Measurements from ENCODE around the gene CHRNA3. TPM values are rescaled to one million over a fixed set of nuclear protein-coding genes. Genes with fewer than 3 reads are reported as not detected.

CHRNA3 gene
- total and polyA plus RNA-seq, 7 donors, result 0.01 to 0.17 (median 0.05) TPM; not detected in 3

- intact Hi-C loops (cut with DNase I), result no loop called here
- peak in 1 of 4 donors; percentile 13 for ATAC-seq
- WGBS, 3 donors, result 59 to 65% (median 63%) methylated on average over 6 of the region's 6 CpGs
Measured at GRCh38 chr15:78550194-78550593, 70.6 kb downstream of the CHRNA3 start.

More at GRCh38 chr15:78550194-78550593, 70.6 kb downstream of the CHRNA3 start:
- Histone ChIP-seq H3K27me3 (ENCODE audit: insufficient read depth in 3 of 3, low read length in 2 of 3) (no peaks in the 10 kb centered on the region), H3K27ac (no peak overlapping the region), H3K4me1 (no peaks in the 10 kb centered on the region), H3K4me3 (no peak overlapping the region), H3K9me3 (no peaks in the 10 kb centered on the region), H3K36me3 (ENCODE audit: insufficient read depth in 1 of 2, low read depth in 1 of 2) (peaks cover 15 to 64% of the 10 kb centered on the region in 2 donors)
- TF ChIP-seq, protein P1, sequence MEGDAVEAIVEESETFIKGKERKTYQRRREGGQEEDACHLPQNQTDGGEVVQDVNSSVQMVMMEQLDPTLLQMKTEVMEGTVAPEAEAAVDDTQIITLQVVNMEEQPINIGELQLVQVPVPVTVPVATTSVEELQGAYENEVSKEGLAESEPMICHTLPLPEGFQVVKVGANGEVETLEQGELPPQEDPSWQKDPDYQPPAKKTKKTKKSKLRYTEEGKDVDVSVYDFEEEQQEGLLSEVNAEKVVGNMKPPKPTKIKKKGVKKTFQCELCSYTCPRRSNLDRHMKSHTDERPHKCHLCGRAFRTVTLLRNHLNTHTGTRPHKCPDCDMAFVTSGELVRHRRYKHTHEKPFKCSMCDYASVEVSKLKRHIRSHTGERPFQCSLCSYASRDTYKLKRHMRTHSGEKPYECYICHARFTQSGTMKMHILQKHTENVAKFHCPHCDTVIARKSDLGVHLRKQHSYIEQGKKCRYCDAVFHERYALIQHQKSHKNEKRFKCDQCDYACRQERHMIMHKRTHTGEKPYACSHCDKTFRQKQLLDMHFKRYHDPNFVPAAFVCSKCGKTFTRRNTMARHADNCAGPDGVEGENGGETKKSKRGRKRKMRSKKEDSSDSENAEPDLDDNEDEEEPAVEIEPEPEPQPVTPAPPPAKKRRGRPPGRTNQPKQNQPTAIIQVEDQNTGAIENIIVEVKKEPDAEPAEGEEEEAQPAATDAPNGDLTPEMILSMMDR (IDR thresholded peaks at IDR 0.05), result no peak
- no peak for DNase-seq

Other genes starting within 250 kb of the CHRNA3 start
- 10 to 100 TPM; 29.2 to 46.5 (median 42.9) TPM for gene IREB2, start 182.8 kb downstream of the CHRNA3 start, total RNA-seq
- 10 to 100 TPM; 11.0 to 24.6 (median 11.3) TPM for gene IREB2, start 182.8 kb downstream of the CHRNA3 start, polyA plus RNA-seq
- 10 to 100 TPM in 1 of 4 donors, 1 to 10 TPM in 3; 3.1 to 10.9 (median 6.0) TPM for gene HYKK, start 113.4 kb downstream of the CHRNA3 start, total RNA-seq
- gene HYKK, start 113.4 kb downstream of the CHRNA3 start, polyA plus RNA-seq, result 1 to 10 TPM; 1.1 to 3.4 (median 2.9) TPM
- gene PSMA4, start 80.6 kb downstream of the CHRNA3 start, total RNA-seq, result 100 to 1,000 TPM in 3 of 4 donors, 10 to 100 TPM in 1; 94.3 to 227 (median 176) TPM
- gene PSMA4, start 80.6 kb downstream of the CHRNA3 start, polyA plus RNA-seq, result 100 to 1,000 TPM; 261 to 487 (median 348) TPM
- gene CHRNA5, start 55.5 kb downstream of the CHRNA3 start, total RNA-seq, result 1 to 10 TPM in 3 of 4 donors, under 1 TPM in 1; 0.71 to 4.4 (median 3.8) TPM
- gene CHRNA5, start 55.5 kb downstream of the CHRNA3 start, polyA plus RNA-seq, result 1 to 10 TPM; 1.4 to 3.3 (median 2.4) TPM
- gene CHRNB4, start 20.2 kb upstream of the CHRNA3 start, total RNA-seq, result not detected
- gene CHRNB4, start 20.2 kb upstream of the CHRNA3 start, polyA plus RNA-seq, result not detected
- gene ADAMTS7, start 190.5 kb upstream of the CHRNA3 start, total RNA-seq, result 1 to 10 TPM in 2 of 4 donors, under 1 TPM in 2; 0.74 to 1.3 (median 0.96) TPM
- under 1 TPM; 0.32 to 0.61 (median 0.59) TPM for gene ADAMTS7, start 190.5 kb upstream of the CHRNA3 start, polyA plus RNA-seq